SK-N-SH (cell line): ENCODE data around the gene MYO1D. TPM values are rescaled to one million over a fixed set of nuclear protein-coding genes. Genes with fewer than 3 reads are reported as not detected.

ENCODE experiments used
- CTCF ChIA-PET: fragments of 300-600, 350-600 bp; formaldehyde crosslinking; extraction: SDS; loops from one replicate; lab custom pipeline; 2021; lab: Yijun Ruan, JAX
- POLR2A ChIA-PET: fragments of 350-600 bp; sonication (Branson Sonifier 250); formaldehyde crosslinking; extraction: SDS; loops from one replicate; lab custom pipeline; 2020; ENCODE audit warnings: antibody characterized with exemption, inconsistent platforms; lab: Yijun Ruan, JAX
- DNase-seq: peaks from one replicate; pipeline ENCODE4 v3.0.0; 2012
- H2AFZ ChIP-seq: fragments of 200-600 bp; sonication (generic); 2 replicates; pipeline ENCODE4 v1.8.1; 2016; ENCODE audit warnings: antibody characterized with exemption, mild to moderate bottlenecking, low read depth
- H3F3A ChIP-seq: fragments of 200-600 bp; sonication (generic); replicated peaks from 2 replicates; pipeline ENCODE3; 2016; ENCODE audit warnings: antibody characterized with exemption, mild to moderate bottlenecking; ENCODE audit not compliant: insufficient read depth
- H3K27ac ChIP-seq, 2 experiments: fragments of 200-500 bp in 1 of 2; fragments of 200-600 bp in 1 of 2; sonication (Bioruptor generic) in 1 of 2; sonication (generic), shearing (Covaris generic) in 1 of 2; 2 replicates each; pipeline versions ENCODE4 v1.5.1 to v1.6.1; 2014 to 2016; ENCODE audit warnings: low read depth in 2 of 2, inconsistent platforms in 1 of 2, low read length in 1 of 2, mild to moderate bottlenecking in 1 of 2, mixed read lengths in 1 of 2
- H3K27me3 ChIP-seq: fragments of 200-600 bp; sonication (generic), shearing (Covaris generic); 2 replicates; pipeline ENCODE4 v1.6.1; 2016; ENCODE audit warnings: mixed run types; ENCODE audit not compliant: insufficient read depth
- H3K36me3 ChIP-seq, 2 experiments: fragments of 200-500 bp in 1 of 2; fragments of 200-600 bp in 1 of 2; sonication (Bioruptor generic) in 1 of 2; sonication (generic) in 1 of 2; replicated peaks in 1 of 2; 2 replicates each; pipeline versions ENCODE3 to v1.5.1; 2014 to 2016; ENCODE audit warnings: low read length in 1 of 2, mild to moderate bottlenecking in 1 of 2; ENCODE audit not compliant: insufficient read depth in 2 of 2, control insufficient read depth in 1 of 2
- H3K4me1 ChIP-seq, 2 experiments: fragments of 200-500 bp in 1 of 2; fragments of 200-600 bp in 1 of 2; sonication (Bioruptor generic) in 1 of 2; sonication (generic), shearing (Covaris generic) in 1 of 2; 2 replicates each; pipeline versions ENCODE4 v1.5.1 to v1.6.1; 2014 to 2016; ENCODE audit warnings: low read depth in 1 of 2, low read length in 1 of 2, mixed run types in 1 of 2; ENCODE audit not compliant: insufficient read depth in 2 of 2, control insufficient read depth in 1 of 2
- H3K4me2 ChIP-seq: fragments of 200-600 bp; sonication (generic), shearing (Covaris generic); 2 replicates; pipeline ENCODE4 v1.6.1; 2017; ENCODE audit warnings: mixed run types
- H3K4me3 ChIP-seq, 2 experiments: fragments of 200-500 bp in 1 of 2; fragments of 200-600 bp in 1 of 2; sonication (Bioruptor generic) in 1 of 2; sonication (generic), shearing (Covaris generic) in 1 of 2; 2 replicates each; pipeline versions ENCODE4 v1.5.1 to v1.8.1; 2014 to 2016; ENCODE audit warnings: low read depth in 2 of 2, inconsistent platforms in 1 of 2, low read length in 1 of 2, mild to moderate bottlenecking in 1 of 2, mixed read lengths in 1 of 2, moderate library complexity in 1 of 2
- H3K79me2 ChIP-seq: fragments of 200-600 bp; sonication (generic); 2 replicates; pipeline ENCODE4 v1.8.1; 2017; ENCODE audit warnings: mild to moderate bottlenecking; ENCODE audit not compliant: insufficient read depth
- H3K9ac ChIP-seq: fragments of 200-600 bp; sonication (generic); 2 replicates; pipeline ENCODE4 v1.6.1; 2017; ENCODE audit warnings: mixed run types
- H3K9me2 ChIP-seq: fragments of 200-600 bp; sonication (generic); 2 replicates; pipeline ENCODE4 v1.6.1; 2017; ENCODE audit warnings: mixed run types
- H3K9me3 ChIP-seq: fragments of 200-600 bp; sonication (generic); 2 replicates; pipeline ENCODE4 v1.6.1; 2017; ENCODE audit warnings: mixed run types, mild to moderate bottlenecking, moderate library complexity
- H4K20me1 ChIP-seq: fragments of 200-600 bp; sonication (generic); 2 replicates; pipeline ENCODE4 v1.6.1; 2017; ENCODE audit warnings: mild to moderate bottlenecking, mixed run types; ENCODE audit not compliant: insufficient read depth
- EP300 ChIP-seq, 2 experiments: IDR thresholded peaks; 2 replicates each; pipeline versions ENCODE4 v1.4.0 to v1.6.1; 2012; ENCODE audit warnings: borderline replicate concordance in 1 of 2, low read depth in 1 of 2, low read length in 1 of 2
- FOSL2 ChIP-seq: IDR thresholded peaks from 2 replicates; pipeline ENCODE4 v1.4.0; 2012; ENCODE audit warnings: low read depth, mild to moderate bottlenecking, moderate library complexity, borderline replicate concordance
- FOXJ3 ChIP-seq: sonication (generic); formaldehyde crosslinking; IDR thresholded peaks from 2 replicates; pipeline ENCODE4 v1.5.1; 2020; ENCODE audit warnings: mild to moderate bottlenecking, missing genetic modification reagents
- GABPA ChIP-seq: IDR thresholded peaks from 2 replicates; pipeline ENCODE4 v1.4.0; 2012; ENCODE audit warnings: low read depth, mild to moderate bottlenecking
- IRF3 ChIP-seq: fragments of 150-350 bp; IDR thresholded peaks from 2 replicates; pipeline ENCODE4 v1.6.1; 2016; ENCODE audit warnings: mild to moderate bottlenecking, low read depth, low read length
- JUND ChIP-seq: IDR thresholded peaks from 2 replicates; pipeline ENCODE4 v1.4.0; 2012
- MEF2A ChIP-seq: IDR thresholded peaks from 2 replicates; pipeline ENCODE4 v1.4.0; 2012; ENCODE audit warnings: low read depth, borderline replicate concordance
- MXI1 ChIP-seq: IDR thresholded peaks from 2 replicates; pipeline ENCODE4 v1.6.1; 2012; ENCODE audit warnings: mild to moderate bottlenecking, low read depth, low read length, improper control_type of control experiment
- NRF1 ChIP-seq: IDR thresholded peaks from 2 replicates; pipeline ENCODE4 v1.6.1; 2012; ENCODE audit warnings: low read depth, mild to moderate bottlenecking, low read length
- POLR2AphosphoS5 ChIP-seq: IDR thresholded peaks from 2 replicates; pipeline ENCODE4 v1.6.1; 2012; ENCODE audit warnings: low read depth, low read length
- RAD21 ChIP-seq: IDR thresholded peaks from 2 replicates; pipeline ENCODE4 v1.6.1; 2012; ENCODE audit warnings: mild to moderate bottlenecking, low read length
- REST ChIP-seq: IDR thresholded peaks from 2 replicates; pipeline ENCODE4 v1.6.1; 2012; ENCODE audit warnings: mild to moderate bottlenecking, low read depth, low read length, moderate library complexity
- RXRA ChIP-seq: IDR thresholded peaks from 2 replicates; pipeline ENCODE4 v1.4.0; 2012; ENCODE audit warnings: low read depth, mild to moderate bottlenecking, borderline replicate concordance
- SMC3 ChIP-seq: IDR thresholded peaks from 2 replicates; pipeline ENCODE4 v1.6.1; 2012; ENCODE audit warnings: low read depth, low read length, improper control_type of control experiment
- USF1 ChIP-seq: IDR thresholded peaks from 2 replicates; pipeline ENCODE4 v1.4.0; 2012; ENCODE audit warnings: low read depth, borderline replicate concordance
- YY1 ChIP-seq: IDR thresholded peaks from 2 replicates; pipeline ENCODE4 v1.4.0; 2012; ENCODE audit warnings: low read depth, mild to moderate bottlenecking
- ZBTB33 ChIP-seq: IDR thresholded peaks from 2 replicates; pipeline ENCODE4 v1.4.0; 2012; ENCODE audit warnings: low read depth, borderline replicate concordance
- WGBS: methylation state at CpG from one replicate; pipeline ENCODE4 v1.1.6; 2017; ENCODE audit warnings: low lambda C conversion rate; 5-methylcytosine and 5-hydroxymethylcytosine counted together
- polyA plus RNA-seq, 3 experiments: library from polyadenylated mRNA; depleted of rRNA; stranded (reverse); fragments of >200 nt; gene quantifications; 2 replicates each; pipeline ENCODE4 v1.2.3, GENCODE V29; 2012

MYO1D gene
- polyA plus RNA-seq, 1 of the 3 experiments (the other 2 are of a cell fraction): 20.4 TPM

- no peaks in the 10 kb centered on the region for H3K4me1 ChIP-seq
- H2AFZ ChIP-seq: no peak overlapping the region
- no peaks in the 10 kb centered on the region for H3K27me3 ChIP-seq
- peaks cover 9 to 36% of the 10 kb centered on the region in 2 experiments for H3K36me3 ChIP-seq
- CTCF ChIA-PET: interaction anchor here (0.9 to 1.2 kb wide), 3 partner anchors 17 to 30 kb away, joined by 3 read pairs; no protein-coding TSS in a partner anchor
- H3K9ac ChIP-seq: no peak overlapping the region
- no peak overlapping the region for H3K4me3 ChIP-seq
- POLR2A ChIA-PET: no interaction called here
- H3K27ac ChIP-seq: no peak overlapping the region
- TF ChIP-seq SMC3 (no peak), EP300 (IDR thresholded peaks at IDR 0.05; ENCODE audit: borderline replicate concordance in 1 of 2, low read depth in 1 of 2, low read length in 1 of 2) (no peak), GABPA (no peak), ZBTB33 (no peak), FOXJ3 (CRISPR knock-in tag) (no peak), IRF3 (no peak), FOSL2 (no peak), RAD21 (no peak), MEF2A (no peak), REST (no peak)
- TF ChIP-seq, all 33 proteins: peak for 0
- DNase-seq: no peak
- Histone ChIP-seq H3K9me2 (no peaks in the 10 kb centered on the region), H3K4me2 (no peak overlapping the region), H4K20me1 (no peaks in the 10 kb centered on the region), H3K79me2 (no peaks in the 10 kb centered on the region), H3F3A (peaks cover 7% of the 10 kb centered on the region), H3K9me3 (no peaks in the 10 kb centered on the region; the same call in 1 of the 2 replicates)
Measured at GRCh38 chr17:32727681-32728080, 149.2 kb downstream of the MYO1D start.

GRCh38 chr17:32725697-32726096, 151.2 kb downstream of the MYO1D start:
- H3K9me2 ChIP-seq: no peaks in the 10 kb centered on the region
- H3K9ac ChIP-seq: no peak overlapping the region
- no peak for DNase-seq
- H2AFZ ChIP-seq: no peak overlapping the region
- H4K20me1 ChIP-seq: no peaks in the 10 kb centered on the region
- H3K36me3 ChIP-seq: peaks cover 10 to 36% of the 10 kb centered on the region in 2 experiments
- no peaks in the 10 kb centered on the region for H3K4me1 ChIP-seq
- ChIA-PET POLR2A (no interaction called here), CTCF (no interaction called here)
- no peak overlapping the region for H3K27ac ChIP-seq
- 79% methylated on average over 1 of the region's 1 CpG for WGBS
- no peak overlapping the region for H3K4me2 ChIP-seq
- H3K4me3 ChIP-seq: no peak overlapping the region
- H3K79me2 ChIP-seq: no peaks in the 10 kb centered on the region
- no peaks in the 10 kb centered on the region for H3K9me3 ChIP-seq
- H3K27me3 ChIP-seq: no peaks in the 10 kb centered on the region
- peaks cover 7% of the 10 kb centered on the region for H3F3A ChIP-seq
- TF ChIP-seq NRF1 (no peak), YY1 (no peak), POLR2AphosphoS5 (no peak), RXRA (no peak), MXI1 (no peak), REST (no peak), USF1 (no peak), JUND (no peak), FOXJ3 (CRISPR knock-in tag) (no peak)
